HG03432 (cell line): ENCODE measurements around the gene SLC27A5.
"Not testable (repeated sequence)": the region's sequence is repeated elsewhere in the genome, so short reads cannot be mapped to it uniquely, and the experiment has no call there.

ENCODE experiments used
- ATAC-seq: cut with Tn5 transposase; IDR thresholded peaks from one replicate; pipeline ENCODE4 v1.9.1; 2021; ENCODE audit warnings: mild to moderate bottlenecking, moderate library complexity; ENCODE audit not compliant: unreplicated experiment

Gene SLC27A5

DNA sequence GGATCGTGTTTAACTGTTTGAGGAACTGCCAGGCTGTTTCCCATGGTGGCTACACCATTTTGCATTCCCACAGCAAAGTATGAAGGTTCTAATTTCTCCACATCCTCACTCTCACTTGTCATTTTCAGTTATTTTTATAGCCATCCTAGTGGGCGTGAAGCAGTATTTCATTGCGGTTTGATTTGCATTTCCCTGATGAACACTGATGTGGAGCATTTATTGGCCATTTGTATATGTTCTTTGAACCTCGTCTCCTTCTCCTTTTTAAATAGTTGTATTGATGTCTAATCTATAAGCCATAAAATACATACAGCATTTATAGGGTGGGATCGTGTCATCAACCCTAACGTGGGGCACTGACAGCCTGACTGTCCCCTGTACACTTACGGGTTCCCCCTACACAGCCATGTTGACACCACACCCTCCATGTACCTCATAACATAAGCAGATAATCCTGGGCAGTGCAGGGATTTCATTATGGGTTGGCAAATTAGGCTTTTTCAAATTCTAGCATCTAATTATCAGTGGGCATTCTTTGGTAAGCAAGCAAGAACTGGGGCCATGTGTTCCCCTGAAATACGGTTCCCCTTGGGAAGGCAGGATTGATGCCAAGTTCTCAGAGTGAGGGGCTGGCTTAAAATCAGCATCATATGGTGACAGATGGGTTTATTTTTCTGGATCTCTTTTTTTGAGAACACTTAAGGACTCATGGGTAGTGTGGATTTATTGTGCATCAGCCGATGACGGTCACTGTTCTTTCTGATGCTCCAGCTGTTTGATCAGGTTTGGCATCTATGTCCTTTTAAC, 19.4 kb upstream of the SLC27A5 start:
- no peak for ATAC-seq

DNA sequence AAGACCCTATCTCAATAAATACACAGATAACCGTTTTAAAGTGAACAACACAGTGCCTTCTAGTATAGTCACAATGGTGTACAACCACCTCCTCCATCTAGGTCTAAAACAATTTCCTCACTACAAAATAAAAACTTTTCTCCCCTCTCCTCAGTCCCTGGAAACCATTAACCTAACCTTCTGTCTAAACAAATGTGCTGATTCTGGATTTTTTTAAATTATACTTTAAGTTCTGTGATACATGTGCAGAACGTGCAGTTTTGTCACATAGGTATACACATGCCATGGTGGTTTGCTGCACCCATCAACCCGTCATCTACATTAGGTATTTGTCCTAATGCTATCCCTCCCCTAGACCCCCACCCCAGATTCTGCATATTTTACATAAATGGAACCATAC, 17.6 kb upstream of the SLC27A5 start:
- no peak for ATAC-seq

DNA sequence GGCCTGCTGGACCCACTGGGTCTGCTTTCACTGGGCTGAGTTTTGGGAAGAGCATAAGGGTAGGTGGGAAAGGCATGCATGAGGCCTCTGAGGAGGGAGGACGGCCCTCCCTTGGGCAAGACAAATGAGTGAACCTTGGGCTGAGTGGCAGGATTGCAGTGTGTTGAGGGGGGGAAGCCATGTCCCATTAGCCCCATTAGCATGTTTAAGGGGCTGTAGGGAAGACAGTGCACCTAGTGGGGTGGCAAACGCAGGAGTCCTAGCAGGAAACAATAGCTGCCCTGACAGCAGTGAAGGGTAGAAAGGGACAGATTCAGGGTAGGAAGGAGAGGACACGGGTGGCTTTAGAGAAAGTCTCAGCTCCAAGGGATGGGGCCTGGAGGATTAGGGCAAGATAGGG, 10.9 kb upstream of the SLC27A5 start:
- ATAC-seq: no peak

- no peak for ATAC-seq
These were observed 9.9 kb upstream of the SLC27A5 start for GRCh38 chr19:58521651-58522050.

DNA sequence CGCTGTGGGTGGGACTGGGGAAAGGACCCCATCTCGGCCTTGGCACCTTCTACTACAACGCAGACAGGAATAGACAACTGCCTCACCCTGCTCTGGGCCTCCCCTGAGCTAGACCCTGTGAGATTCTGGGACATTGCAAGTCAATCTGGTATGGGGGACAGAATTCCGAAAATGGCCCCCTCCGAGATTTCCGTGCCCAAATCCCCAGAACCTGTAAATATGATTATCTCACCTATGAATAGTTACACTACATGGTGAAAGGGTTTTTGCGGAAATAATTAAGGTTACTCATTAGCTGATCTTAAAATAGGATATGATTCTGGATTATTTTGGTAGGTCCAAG, 8.4 kb upstream of the SLC27A5 start:
- no peak for ATAC-seq

GRCh38 chr19:58519355-58520256, 7.8 kb upstream of the SLC27A5 start, which contains the start of gene ZBTB45:
Gene ZBTB45 (minus strand): TSS chr19:58519810. CDS start chr19:58517673, 2,137 bp downstream.
- peak; percentile 83 for ATAC-seq

- peak; percentile 5 for ATAC-seq
These were observed 7.2 kb upstream of the SLC27A5 start for GRCh38 chr19:58519087-58519354.

- ATAC-seq: no peak
These were observed 6.7 kb upstream of the SLC27A5 start for GRCh38 chr19:58518256-58519086.

- no peak for ATAC-seq
These were observed 5.4 kb upstream of the SLC27A5 start for GRCh38 chr19:58516964-58517833.

DNA sequence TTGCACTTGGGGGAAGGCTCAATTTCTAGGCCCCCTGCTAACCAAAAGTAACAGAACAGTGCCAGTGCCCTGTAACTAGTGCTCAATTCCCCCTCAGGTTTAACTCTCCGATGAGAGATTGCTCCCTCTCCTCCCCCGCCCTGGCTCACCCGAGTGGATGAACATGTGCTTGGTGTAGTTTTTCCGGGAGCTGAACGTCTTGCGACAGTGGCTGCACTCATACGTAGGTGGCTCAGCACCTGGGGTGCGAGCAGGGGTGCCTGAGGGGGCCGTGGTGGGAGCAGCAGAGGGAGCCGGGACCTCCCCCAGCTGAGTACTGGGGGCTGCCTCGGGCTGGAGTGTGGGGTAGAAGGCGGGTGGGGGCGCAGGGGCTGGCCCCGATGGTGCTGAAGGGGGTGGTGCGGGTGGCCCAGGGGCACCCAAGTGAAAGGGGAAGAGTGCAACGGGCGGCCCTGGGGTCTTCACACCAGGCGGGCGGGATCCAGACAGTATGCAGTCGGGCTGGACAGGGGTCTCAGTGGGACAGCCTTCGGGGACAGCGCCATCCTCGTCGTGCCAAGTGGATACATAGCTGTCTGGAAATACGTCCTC, 4.5 kb upstream of the SLC27A5 start:
- ATAC-seq: no peak

GRCh38 chr19:58515259-58515658, 3.5 kb upstream of the SLC27A5 start:
- no peak for ATAC-seq

GRCh38 chr19:58514564-58515022, 2.8 kb upstream of the SLC27A5 start:
- no peak for ATAC-seq

DNA sequence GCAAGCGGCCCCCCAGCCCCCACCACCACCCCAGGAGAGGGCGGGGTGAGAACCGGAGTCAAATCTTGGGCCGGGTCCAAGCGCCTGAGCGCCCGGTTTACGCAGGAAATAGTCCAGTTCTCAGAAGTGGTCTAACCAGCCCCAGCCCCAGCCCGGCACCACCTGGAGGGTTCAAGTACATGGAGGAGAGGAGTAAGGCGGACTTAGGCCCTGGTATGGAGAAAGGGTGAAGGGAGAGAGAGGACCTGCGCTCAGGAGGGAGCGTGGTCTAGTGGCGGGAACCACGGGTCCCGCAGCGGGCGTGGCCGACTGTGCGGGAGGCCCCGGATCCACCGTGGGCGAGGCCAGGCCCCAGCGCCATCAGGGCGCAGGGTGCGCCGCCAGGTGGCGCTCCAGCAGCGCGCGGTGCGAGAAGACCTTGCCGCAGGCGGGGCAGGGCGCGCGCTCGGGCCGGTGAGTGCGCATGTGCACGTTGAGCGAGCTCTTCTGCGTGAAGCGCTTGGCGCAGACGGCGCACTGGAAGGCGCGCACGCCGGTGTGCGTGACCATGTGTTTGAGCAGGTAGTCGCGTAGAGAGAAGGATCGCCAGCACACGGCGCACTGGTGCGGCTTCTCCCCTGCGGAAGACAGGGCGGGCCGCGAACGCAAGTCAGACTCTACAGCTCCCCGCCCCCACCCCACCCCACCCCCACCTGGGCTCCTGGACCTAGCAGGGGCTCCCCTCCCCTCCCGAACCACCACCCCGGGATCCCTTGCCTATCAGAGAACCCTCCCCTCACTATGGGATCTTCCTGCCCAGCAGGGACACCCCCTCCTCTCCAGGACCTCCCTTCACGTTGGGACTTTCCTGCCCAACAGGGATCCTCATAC, 2.1 kb upstream of the SLC27A5 start:
- ATAC-seq: peak; percentile 77

DNA sequence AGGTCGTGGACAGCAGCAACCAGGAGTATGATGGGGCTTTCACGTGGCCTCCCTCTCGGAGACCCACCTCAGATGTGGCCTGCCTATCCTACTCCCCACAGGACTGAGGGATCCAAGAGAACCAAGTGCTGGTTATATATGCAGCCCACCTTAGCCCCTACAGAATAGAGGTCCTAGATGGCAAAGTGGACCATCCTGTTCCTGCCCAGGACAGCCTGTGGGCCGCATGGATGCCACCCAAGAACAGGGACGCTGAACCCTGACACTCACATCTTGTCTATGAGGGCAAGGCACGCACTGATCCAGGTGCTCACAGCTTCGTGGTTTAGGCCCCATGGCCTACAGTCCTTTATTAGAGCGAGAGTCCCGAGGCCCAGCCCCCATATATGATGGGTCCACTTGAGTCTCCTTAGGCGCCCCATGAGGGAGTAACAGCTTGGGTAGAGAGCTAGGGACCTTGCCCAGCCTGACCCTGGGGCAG, 1.5 kb upstream of the SLC27A5 start:
- ATAC-seq: no peak

GRCh38 chr19:58510084-58510862, 1.5 kb downstream of the SLC27A5 start:
- no peak for ATAC-seq

- no peak for ATAC-seq
These were observed 2.1 kb downstream of the SLC27A5 start for GRCh38 chr19:58509731-58510083.

DNA sequence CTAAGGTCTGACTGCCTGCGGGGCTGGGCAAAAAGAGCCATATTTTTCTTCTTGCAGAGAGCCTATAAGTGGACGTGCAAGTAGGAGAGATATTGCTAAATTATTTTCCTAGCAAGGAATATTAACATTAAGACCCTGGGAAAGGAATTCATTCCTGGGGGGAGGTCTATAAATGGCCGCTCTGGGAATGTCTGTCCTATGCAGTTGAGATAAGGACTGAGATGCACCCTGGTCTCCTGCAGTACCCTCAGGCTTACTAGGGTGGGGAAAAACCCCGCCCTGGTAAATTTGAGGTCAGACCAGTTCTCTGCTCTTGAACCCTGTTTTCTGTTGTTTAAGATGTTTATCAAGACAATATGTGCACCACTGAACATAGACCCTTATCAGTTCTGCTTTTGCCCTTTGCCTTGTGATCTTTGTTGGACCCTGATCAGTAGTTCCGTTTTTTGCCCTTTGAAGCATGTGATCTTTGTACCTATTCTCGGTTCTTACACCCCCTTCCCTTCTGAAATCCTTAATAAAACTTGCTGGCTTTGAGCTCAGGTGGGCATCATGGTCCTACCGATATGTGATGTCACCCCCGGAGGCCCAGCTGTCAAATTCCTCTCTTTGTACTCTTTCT, 4.1 kb downstream of the SLC27A5 start:
- not testable (repeated sequence) for ATAC-seq

- no peak for ATAC-seq
These were observed 11.6 kb downstream of the SLC27A5 start for GRCh38 chr19:58500242-58500641.
